Hematopoietic multipotent progenitor cell (in vitro differentiated cells): Measurements from ENCODE around the gene RGS18. TPM values are rescaled to one million over a fixed set of nuclear protein-coding genes. Genes with fewer than 3 reads are reported as not detected.
"Not testable (repeated sequence)": the region's sequence is repeated elsewhere in the genome, so short reads cannot be mapped to it uniquely, and the experiment has no call there.

Source experiments
- DNase-seq, 3 donors: peaks; one replicate each; pipeline ENCODE4 v3.0.0-alpha.2; 2011 to 2015; ENCODE audit warnings: low read depth in 2 of 3, low spot score in 2 of 3
- total RNA-seq: library from RNA; depleted of rRNA; stranded (reverse); fragments of >200 nt; gene quantifications from one replicate; pipeline ENCODE4 v1.2.3, GENCODE V29; 2012

Gene RGS18, protein sequence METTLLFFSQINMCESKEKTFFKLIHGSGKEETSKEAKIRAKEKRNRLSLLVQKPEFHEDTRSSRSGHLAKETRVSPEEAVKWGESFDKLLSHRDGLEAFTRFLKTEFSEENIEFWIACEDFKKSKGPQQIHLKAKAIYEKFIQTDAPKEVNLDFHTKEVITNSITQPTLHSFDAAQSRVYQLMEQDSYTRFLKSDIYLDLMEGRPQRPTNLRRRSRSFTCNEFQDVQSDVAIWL
- 8.6 TPM for total RNA-seq

DNA sequence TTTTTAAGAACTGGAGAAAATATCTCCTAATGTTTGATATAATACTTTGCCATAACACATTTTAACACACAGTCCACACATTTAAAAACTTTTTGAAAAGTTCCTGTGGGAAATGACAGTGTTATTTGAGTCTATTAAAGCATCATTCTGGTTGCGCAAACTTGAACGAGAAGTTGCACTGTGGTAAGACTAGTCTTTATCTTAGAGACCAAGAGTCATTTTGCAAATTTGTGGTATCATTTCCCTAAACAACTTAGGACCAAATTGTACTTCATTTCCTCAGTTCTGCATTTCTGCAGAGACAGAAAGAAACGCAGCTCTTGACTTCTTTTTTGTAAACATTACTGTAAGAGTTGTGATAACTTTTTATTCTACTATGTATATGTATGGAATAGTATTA, at the start of gene RGS18:
RGS18 (plus strand) TSS at position 282 of the 400 bp plus-strand sequence. CDS start 176 bp downstream, outside the sequence.
- peak in 2 of 3 donors; percentile 86 to 93 for DNase-seq

DNA sequence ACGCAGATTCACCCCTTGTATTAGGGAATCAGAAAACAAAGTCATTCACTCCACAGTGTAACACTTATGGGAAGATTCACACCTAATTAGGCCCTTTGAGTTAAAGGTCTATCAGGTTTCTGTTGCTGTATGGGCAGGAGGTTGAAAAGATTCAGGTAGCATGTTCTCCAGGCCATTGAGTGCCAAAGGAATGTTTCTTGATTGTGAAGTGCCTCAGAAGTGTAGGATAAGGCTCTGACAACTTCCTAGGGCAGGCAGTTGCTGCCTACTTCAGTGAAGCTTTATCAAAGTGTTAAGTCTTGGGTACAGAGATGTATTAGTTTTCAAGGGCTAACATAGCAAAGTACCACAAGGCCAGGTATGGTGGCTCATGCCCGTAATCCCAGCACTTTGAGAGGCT, 48.7 kb upstream of the RGS18 start:
- DNase-seq: no peak

DNA sequence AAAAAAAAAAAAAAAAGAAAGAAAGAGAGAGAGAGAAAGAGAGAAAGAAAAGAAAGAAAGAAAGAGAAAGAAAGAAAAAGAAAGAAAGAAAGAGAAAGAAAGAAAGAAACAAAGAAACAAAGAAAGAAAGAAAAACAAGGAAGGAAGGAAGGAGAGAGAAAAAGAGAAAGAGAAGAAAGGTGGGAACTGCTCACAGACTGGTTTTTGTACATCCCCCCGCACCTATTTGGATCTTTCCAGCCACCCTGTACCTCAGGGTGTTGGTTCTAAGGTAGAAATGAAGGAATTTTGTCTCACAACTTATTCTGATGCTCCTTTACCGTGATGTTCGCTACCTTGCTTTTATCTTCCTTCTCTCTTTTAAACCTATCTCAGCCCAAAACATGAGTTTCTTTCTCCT, 43.3 kb upstream of the RGS18 start:
- no peak for DNase-seq

DNA sequence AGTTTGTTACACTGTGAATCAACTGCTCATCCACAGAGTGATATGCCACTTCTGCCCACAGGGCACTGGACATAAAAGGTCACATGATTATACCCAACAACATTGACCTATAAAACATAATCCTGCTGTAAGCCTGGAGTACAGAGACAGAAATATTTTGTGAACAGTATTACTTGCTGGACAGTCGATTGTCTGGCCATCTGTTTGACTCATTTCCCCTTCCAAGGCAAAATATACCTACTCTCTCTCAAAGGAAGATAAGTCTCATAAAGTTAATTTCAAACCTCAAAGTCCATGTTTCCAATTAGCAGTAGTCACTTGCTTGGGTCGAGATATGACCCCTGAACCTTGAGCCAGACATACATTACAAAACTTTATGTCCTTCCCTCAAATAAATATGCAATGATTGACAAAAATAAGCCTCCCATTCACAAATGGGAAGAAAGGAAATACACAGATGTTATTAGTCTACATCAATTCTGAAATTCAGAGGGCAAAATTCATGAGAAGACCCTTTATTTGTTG, 39.3 kb upstream of the RGS18 start:
- no peak for DNase-seq

DNA sequence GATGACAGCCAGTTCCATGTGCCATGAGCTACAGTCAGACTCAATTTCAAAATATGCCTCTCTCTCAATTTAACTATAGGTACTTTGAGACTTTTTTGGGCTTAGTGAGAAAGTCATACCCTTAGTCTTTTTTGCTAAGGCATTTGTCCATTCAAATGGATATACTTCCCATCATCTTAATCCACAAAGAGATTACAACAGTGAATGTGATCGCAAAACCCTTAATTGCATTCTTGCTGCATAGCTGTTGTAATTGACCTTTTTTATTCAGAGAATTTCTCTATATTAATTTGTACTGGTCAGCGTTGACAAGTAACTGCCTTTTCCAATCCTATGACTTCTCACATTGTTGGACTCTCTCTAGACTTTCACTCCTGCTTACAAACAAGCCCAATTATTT, 38.6 kb upstream of the RGS18 start:
- DNase-seq: no peak

DNA sequence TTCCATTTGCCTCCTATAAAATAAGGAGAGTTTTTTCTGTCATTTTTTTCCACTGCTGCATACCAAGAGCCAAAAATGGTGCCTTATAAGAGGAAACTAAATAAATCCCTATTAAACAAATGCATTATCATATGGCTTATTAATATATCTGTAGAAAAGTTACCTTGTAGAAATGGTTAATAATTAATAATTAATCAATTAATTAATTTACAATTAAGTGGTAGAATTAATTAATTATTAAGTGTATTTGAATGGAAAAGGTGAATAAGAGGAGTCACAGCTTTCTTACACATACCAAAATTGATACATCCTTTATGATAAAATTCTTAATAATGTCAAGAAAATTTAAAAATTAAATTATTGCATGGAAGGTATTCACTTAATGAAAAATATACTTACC, 35.6 kb upstream of the RGS18 start:
- DNase-seq: no peak

DNA sequence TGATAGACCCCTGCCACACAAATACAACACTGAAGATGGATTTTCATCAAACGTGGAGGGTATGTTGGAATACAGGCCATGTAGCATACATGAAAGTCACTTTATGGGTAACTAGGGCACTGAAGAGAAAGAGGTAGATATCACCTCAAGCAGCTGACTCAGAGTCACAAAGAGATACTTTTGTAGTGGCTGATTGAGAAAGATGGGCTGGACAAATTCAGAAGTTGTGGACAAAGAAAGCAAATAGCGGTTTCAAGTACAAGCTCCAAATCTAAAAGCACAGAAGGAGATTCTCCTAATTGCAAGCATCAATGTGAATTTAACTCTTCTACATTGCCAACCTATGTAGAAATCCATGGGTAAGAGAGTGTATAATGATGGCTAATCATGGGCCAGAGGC, 35.0 kb upstream of the RGS18 start:
- no peak for DNase-seq

DNA sequence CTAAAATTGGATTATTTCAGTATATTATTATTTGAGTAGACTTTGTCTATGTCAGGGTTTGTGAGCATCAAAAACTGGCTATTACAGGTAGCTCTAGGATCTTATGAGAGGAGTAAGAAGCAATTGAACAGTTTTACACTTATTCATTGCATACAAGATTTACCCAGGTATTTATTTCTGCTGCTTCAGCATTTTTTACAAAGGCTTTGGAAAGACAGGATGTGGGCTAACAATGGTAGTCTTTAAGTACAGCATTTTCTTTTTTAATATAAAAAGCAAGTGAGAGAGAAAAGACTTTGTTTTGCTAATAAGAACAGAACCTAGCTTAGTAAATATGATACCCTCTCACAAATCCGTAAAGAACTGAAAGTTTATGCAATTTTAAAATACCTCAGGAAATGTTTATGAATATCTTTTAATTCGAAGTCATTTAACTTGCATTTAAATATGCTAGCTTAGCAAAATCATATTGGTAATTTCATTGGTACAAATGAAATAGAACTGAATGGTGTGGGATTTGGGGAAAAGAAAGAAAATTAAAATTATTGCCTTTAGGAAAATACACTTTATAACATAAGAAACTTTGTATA, 32.1 kb upstream of the RGS18 start:
- no peak for DNase-seq

DNA sequence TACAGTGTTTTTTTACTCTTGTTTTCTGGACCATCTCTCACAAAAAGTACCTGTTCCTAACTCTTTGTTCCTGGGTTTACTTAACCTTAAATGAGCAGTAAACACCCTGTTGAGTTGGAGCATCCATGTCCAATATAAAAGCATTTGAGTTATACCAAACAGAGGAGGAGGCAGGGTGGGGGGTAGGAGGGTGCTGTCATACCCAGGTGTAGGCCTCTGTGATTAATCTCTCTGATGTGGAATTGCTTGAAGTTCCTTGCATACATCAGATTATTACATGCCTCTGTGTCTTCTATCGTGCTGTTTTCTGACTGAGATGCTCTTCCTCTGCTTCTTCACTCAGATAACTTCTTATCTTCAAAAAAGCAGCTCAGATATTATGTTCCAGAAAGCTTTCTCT, 28.1 kb upstream of the RGS18 start:
- no peak for DNase-seq

DNA sequence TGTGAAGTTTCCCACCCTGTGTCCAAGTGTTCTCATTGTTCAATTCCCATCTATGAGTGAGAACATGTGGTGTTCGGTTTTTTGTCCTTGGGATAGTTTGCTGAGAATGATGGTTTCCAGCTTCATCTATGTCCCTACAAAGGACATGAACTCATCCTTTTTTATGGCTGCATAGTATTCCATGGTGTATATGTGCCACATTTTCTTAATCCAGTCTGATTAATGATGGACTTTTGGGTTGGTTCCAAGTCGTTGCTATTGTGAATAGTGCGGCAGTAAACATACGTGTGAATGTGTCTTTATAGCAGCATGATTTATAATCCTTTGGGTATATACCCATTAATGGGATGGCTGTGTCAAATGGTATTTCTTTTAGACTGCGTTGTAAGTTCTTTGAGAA, 27.4 kb upstream of the RGS18 start:
- DNase-seq: not testable (repeated sequence)

DNA sequence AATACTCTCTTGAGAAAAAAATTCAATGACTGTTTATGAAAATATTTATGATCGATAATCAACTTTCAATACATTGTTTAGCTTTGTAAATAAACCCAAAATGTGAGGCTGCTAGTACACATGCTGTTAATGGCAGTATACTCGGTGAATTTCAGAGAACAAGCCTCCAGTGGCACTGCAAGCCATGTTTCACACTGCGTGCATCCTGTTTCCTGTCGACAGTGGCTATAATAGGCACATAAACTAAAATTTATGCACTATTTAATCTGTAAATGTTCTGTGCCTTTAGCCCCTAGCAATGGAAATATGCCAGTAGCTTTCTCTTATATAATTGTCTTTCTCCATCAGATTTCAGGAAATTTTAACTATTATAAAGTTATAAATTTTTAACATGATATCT, 26.3 kb upstream of the RGS18 start:
- no peak for DNase-seq

DNA sequence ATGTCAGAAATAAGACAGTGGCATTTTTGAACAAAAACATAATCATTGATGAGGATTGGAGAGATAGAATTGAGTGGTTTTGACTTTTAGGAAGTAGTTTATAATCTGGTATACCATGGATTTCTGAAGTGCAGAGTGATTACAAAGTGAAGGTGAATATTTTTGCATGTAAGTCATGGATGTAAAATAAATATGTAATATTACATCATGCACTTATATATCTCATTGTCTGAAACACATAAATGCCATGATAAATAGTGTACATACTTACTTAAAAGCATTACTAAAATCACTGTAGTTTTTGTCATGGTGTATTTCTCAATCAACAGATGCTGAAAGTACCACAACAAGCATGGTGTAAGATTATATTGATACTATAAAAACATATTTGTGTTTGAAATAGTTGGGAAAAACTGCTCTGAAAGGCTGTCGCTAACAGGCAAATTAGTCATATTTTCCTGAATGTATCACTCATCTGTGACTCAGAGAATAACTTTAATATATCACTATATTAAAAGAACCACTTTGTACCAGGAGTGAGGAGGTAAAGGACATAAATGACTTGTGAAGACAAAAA, 24.8 kb upstream of the RGS18 start:
- DNase-seq: no peak

DNA sequence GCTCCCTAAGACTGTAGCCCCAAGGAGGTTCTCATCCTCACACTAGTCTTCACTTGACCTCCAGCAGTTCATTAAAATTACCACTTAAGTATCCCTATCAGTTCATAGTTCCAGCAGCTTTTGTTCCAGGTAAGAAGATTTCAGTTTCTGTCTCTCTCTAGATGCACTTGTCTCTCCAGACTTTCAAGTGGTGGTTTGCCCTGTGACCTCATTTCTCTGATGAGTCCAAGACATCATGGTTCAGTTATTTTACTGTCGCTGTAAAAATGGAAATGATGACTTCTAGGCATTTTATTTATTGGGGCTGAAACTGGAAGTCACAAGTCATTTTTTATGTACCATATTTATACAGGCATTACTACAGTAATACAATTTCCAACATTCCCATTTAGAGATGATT, 17.9 kb upstream of the RGS18 start:
- no peak for DNase-seq

DNA sequence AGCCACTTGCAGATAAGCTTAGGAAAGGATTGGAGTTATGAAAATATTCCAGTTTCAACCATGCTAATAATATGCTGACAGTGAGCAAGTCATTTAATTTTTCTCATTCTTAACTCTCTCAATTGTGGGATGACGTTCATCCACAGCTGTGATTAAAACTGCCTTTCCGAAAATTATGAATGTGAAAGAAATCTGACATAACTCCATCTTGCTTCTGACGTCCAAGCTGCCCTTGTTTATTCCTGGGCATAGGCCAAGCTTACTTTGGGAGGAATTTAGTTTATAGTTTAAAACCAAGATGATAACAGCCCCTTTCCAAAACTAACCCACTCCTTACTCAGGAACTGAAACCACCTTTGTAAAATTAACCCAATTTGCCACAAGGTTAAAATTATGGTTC, 11.0 kb upstream of the RGS18 start:
- DNase-seq: no peak

DNA sequence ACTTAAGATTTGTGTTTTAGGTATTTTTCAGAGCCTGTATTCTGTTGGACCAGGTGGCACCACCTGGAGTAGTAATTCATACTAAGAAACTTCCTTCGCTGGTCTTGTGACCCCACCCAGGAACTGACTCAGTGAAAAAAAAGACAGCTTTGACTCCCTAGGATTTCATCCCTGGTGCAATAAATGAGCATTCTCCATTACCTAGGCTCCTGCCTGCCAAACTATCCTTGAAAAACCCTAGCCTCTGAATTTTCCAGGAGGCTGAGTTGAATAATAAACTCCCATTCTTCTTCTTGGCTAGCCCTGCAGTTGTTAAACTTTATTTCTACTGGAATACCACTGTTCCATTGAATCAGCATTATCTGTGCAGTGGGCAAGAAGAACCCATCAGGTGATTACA, 10.6 kb upstream of the RGS18 start:
- no peak for DNase-seq

DNA sequence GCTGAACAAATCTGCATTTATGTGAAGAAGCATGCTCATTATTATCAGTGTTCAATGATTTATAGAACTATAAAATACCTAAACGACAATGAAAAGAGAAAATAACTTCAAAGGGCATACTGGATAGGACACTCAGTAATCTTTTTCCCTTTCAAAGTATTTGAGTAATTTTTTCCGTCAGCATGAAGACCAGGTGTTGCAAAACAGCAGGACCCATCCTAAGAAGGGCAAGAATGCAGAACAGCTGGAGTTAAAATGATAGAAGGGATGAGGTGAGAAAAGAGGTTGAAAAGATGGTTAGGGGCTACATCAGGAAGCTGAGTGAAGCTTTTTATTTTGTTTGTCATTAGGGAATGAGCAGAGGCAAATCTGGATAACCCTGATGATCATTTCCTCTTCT, 7.1 kb upstream of the RGS18 start:
- DNase-seq: no peak

DNA sequence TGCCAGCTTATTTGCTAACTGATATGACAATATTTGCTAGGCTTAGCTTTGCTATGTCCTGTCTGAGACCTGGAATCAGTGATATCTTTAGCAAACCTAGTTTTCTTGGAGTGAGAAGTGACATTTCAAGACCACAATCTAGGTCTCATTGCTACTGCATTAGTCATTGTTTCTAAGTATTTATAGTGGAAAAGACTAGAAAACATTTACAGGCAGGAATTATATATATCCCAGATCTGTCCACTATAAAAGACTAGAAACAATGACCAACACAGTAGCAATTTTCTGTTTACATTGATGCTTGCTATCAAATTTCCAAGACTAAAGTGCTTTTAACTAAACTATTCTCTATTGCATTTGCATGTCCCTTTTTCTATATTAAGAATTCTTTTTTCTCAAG, 5.0 kb upstream of the RGS18 start:
- DNase-seq: no peak

DNA sequence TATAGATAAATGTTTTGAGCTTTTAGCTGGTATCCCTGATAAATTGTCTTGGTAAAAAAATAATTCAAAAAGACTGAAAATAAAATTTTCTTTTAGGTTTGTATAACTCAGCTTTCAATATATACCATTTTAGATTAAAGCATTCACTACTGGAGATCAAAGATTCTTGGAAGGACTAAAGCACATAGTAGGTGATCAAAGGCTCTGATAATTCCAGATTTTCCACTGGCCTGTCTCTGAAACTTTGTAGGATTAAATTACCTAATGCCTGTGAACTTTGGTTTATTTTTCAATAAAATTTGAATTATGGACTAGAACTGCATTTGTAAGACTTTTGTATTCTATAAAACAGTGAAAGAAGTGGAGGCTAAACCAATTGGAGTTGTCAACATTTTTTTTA, 1.2 kb upstream of the RGS18 start:
- no peak for DNase-seq

DNA sequence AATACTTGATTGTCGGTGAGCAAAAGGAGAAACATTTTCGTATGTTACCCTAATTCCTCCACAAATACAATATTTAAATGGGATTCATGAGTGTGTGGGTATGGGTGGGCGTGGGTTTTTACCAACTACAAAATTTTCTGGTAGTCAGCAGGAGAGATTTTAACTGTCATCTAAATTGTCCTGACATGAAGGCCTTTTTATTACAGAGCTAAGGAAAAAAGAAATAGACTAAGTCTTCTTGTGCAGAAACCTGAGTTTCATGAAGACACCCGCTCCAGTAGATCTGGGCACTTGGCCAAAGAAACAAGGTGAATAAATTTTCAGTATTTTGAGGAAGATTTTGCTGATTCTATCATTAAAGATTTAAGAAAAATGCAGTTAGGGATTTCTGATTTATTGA, 752 bp downstream of the RGS18 start:
- DNase-seq: peak in 1 of 3 donors; percentile 45

DNA sequence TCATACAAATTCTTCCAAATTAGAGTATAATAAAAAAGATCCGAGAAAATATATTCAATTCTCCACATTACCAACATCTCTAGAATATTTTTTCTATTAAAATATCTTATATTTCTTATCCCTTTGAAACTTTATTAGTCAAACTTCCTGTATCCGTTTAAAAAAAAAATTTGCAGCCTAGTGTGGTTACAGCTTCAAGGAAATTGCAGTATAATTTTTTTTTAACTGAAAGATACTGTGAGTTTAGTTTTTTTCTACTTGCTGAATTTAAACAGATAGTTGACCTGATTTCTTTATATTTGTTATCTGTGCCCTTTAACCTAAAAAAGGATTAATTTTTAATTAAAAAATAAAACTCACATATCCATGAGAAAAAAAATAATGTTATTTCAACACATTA, 1.5 kb downstream of the RGS18 start:
- peak in 1 of 3 donors; percentile 55 for DNase-seq

DNA sequence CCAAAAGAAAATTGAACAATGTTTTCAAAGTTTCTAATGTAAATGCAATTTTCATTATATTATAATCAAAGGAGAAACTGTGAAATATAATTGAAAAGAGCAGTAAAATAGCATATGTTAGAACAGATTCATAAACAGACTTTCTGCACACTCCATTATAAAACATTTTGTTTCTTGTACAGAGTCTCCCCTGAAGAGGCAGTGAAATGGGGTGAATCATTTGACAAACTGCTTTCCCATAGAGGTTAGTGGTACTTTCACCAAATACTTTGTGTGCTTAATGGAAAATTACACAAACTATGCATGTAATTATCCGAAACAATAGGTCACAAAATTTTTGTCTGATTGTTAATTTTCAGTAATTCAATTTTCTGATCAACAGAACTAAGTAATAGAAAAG, 1.9 kb downstream of the RGS18 start:
- DNase-seq: no peak

DNA sequence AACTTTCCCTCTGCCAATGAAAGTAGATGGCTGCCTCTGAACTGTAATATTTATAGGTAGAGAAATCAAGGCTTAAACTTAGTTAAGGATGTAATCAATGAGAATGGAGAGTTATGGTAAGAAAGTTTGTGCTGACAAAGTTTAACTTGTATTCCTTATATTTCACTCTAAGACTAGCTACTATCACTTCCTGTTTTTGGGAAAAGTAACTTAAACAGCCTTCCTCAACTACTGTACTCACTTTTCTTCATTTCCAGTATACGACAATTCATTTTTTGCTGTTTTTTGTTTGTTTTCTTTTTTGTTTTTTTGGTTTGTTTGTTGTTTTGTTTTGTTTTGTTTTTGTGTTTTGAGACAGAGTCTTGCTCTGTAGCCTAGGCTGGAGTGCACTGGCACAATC, 3.7 kb downstream of the RGS18 start:
- DNase-seq: no peak
